Measurements from ENCODE around the gene IGF1R. TPM values are rescaled to one million over a fixed set of nuclear protein-coding genes. Genes with fewer than 3 reads are reported as not detected.

The IGF1R gene
- total and polyA plus RNA-seq, 4 donors: 5.9 to 154 (median 27.6) TPM

DNA sequence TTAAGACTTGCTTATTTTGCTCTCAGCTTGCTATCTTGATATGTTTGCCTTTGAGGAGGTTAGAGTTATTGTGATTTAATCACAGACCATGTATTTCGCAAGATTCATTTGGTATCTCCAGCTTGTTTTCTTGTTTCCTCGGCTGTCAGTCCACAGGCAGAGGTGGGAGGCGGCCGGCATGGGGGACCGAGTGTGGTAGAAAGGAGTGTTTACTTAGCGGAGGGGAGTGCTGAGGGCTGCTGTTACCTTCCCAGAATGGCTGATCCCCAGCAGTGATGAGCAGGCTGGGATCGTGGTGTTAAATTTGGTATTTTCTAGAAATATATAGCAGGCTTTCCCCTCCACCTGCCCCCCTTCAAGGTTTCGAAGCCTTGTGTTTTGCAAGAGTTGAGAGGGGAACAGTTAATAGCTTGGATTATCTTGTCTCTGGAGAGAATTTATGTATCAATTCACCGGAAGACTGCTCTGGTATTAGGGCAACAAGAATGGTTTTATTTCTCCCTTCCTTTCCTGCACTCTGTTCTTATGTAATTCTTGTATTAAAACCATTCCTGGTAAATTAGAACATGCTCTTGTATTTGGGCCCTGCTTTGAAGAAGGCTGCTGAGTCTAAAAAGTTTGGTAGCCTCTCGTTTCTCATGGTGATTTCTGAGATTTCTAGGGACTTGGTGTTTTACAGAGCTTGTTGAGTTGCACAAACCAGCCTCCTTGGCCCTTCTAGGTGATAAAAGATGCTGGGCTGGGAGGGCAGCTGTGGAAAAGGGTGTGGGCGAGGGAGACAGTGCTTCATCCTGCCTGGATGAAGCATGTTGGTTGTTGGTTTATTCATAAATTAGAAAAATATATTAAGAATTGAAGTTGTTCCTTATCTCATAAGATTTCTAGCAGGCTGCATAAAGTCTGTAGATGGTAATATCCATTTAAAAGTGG lies 151.4 kb downstream of the IGF1R start:
- H3K9ac ChIP-seq (ENCODE audit: insufficient read depth in 1 of 2, low read length in 2 of 2): peak overlapping the region in 1 of 2 donors; percentile 15
- DNase-seq: peak in 2 of 3 donors; percentile 62 to 84
- no peak for TF ChIP-seq CTCF (IDR thresholded peaks at IDR 0.05; ENCODE audit: control extremely low read depth, extremely low read depth)
- ATAC-seq (ENCODE audit: insufficient read depth, low FRiP score): no peak
- no peak overlapping the region for H3K4me3 ChIP-seq
- no peaks in the 10 kb centered on the region for H3K36me3 ChIP-seq (ENCODE audit: control insufficient read depth in 4 of 4, insufficient read depth in 4 of 4, low read length in 4 of 4)
- H3K9me3 ChIP-seq (ENCODE audit: control insufficient read depth in 4 of 4, insufficient read depth in 3 of 4, low read length in 3 of 4): no peaks in the 10 kb centered on the region
- 23 to 35% methylated on average over 11 of the region's 11 CpGs for WGBS, 2 donors
- peaks cover 28 to 60% (median 32%) of the 10 kb centered on the region in 5 donors for H3K4me1 ChIP-seq (ENCODE audit: control insufficient read depth in 5 of 5, insufficient read depth in 5 of 5, low read length in 5 of 5)
- H3K27me3 ChIP-seq (ENCODE audit: control insufficient read depth in 3 of 3, insufficient read depth in 3 of 3, low read length in 2 of 3): no peaks in the 10 kb centered on the region
- peak overlapping the region; percentile 46 to 73 for H3K27ac ChIP-seq (ENCODE audit: low read depth in 1 of 2, low read length in 1 of 2)

DNA sequence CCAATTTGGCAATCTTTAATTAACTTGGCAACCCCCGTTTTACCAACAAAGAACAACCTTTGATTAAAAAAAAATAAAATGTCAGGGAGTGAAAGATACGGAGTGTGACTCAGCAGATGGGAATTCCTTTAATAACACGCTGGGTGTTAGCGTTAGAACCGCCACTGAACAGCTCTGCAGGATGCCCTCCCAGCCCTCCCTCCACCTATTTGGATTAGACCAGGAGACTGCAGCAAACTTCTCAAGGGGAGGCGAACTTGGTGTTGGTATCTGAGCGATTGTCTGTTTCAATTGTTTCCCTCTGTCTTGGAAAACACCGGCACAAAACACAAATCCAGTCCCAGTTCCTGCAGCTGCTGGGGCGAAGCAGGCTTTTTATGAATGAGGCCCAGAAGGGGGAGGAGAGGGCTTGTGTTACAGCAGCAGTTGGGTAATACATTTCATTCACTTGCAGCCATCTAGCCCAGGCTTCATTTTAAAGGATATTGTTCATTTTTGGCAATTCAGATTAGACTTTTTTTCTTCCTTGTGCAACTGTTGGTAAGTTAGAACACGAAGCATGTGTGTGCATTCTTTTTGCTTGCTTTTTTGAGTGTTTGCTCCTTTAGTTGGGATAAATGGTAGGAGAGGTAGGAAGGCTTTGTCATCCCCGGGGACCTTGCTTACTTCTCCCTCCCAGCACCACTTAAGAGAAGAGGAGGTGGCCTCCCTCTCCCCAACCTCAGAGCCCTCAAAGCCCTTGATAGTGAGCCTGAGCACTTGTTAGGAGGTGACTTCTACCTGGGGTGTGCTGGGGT lies 152.3 kb downstream of the IGF1R start:
- no peak overlapping the region for H3K4me3 ChIP-seq

DNA sequence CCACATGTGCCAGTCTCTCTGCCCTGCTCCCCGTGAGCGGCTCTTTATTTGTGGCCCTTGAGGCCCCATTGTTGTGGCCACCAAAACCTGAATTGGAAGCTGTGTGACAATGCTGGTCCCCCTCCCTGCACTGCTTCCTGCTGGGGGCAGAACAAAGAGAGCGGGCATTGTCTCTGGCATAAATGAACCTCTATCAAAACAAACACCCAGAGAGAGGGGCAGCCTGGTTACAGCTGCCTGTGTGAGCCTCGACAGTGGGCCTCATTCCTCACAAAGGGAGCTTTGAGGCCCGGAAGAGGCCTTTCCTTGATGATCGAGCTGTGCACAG lies 152.9 kb downstream of the IGF1R start:
- Histone ChIP-seq H3K27ac (ENCODE audit: low read depth in 1 of 2, low read length in 1 of 2) (peak overlapping the region; percentile 15 to 74), H3K9me3 (ENCODE audit: control insufficient read depth in 4 of 4, insufficient read depth in 3 of 4, low read length in 3 of 4) (no peaks in the 10 kb centered on the region), H3K4me3 (no peak overlapping the region), H3K27me3 (ENCODE audit: control insufficient read depth in 3 of 3, insufficient read depth in 3 of 3, low read length in 2 of 3) (no peaks in the 10 kb centered on the region), H3K4me1 (ENCODE audit: control insufficient read depth in 5 of 5, insufficient read depth in 5 of 5, low read length in 5 of 5) (peaks cover 24 to 65% (median 28%) of the 10 kb centered on the region in 5 donors), H3K36me3 (ENCODE audit: control insufficient read depth in 4 of 4, insufficient read depth in 4 of 4, low read length in 4 of 4) (no peaks in the 10 kb centered on the region), H3K9ac (ENCODE audit: insufficient read depth in 1 of 2, low read length in 2 of 2) (peak overlapping the region in 1 of 2 donors; percentile 51)
- peak in 1 of 3 donors; percentile 40 for DNase-seq
- 31 to 47% methylated on average over 6 of the region's 6 CpGs for WGBS, 2 donors
- TF ChIP-seq CTCF (IDR thresholded peaks at IDR 0.05; ENCODE audit: control extremely low read depth, extremely low read depth): no peak
- no peak for ATAC-seq (ENCODE audit: insufficient read depth, low FRiP score)

More for the DNA sequence above, 152.3 kb downstream of the IGF1R start:
- DNase-seq (peak; percentile 84 to 96 (median 95)), ATAC-seq (ENCODE audit: insufficient read depth, low FRiP score) (peak; percentile 64)
- no peak for TF ChIP-seq CTCF (IDR thresholded peaks at IDR 0.05; ENCODE audit: control extremely low read depth, extremely low read depth)
- H3K27me3 ChIP-seq (ENCODE audit: control insufficient read depth in 3 of 3, insufficient read depth in 3 of 3, low read length in 2 of 3): no peaks in the 10 kb centered on the region
- peak overlapping the region in 1 of 2 donors; percentile 51 for H3K9ac ChIP-seq (ENCODE audit: insufficient read depth in 1 of 2, low read length in 2 of 2)
- H3K9me3 ChIP-seq (ENCODE audit: control insufficient read depth in 4 of 4, insufficient read depth in 3 of 4, low read length in 3 of 4): no peaks in the 10 kb centered on the region
- H3K27ac ChIP-seq (ENCODE audit: low read depth in 1 of 2, low read length in 1 of 2): peak overlapping the region; percentile 46 to 74
- peaks cover 28 to 60% (median 30%) of the 10 kb centered on the region in 5 donors for H3K4me1 ChIP-seq (ENCODE audit: control insufficient read depth in 5 of 5, insufficient read depth in 5 of 5, low read length in 5 of 5)
- no peaks in the 10 kb centered on the region for H3K36me3 ChIP-seq (ENCODE audit: control insufficient read depth in 4 of 4, insufficient read depth in 4 of 4, low read length in 4 of 4)
- 8 to 14% methylated on average over 11 of the region's 11 CpGs for WGBS, 2 donors

Measured in lung (tissue), 12 donors.